GM21619 (cell line): ENCODE results near the gene PAX9.

ENCODE experiments used
- ATAC-seq: cut with Tn5 transposase; IDR thresholded peaks from one replicate; pipeline ENCODE4 v1.9.1; 2021; ENCODE audit not compliant: unreplicated experiment

Gene PAX9

GRCh38 chr14:36661506-36662257 is at the start of gene PAX9:
Gene PAX9 (plus strand): TSS chr14:36661860. CDS start chr14:36662090, 230 bp downstream.
- peak; percentile 67 for ATAC-seq

GRCh38 chr14:36617824-36618223 is 43.8 kb upstream of the PAX9 start:
- no peak for ATAC-seq

DNA sequence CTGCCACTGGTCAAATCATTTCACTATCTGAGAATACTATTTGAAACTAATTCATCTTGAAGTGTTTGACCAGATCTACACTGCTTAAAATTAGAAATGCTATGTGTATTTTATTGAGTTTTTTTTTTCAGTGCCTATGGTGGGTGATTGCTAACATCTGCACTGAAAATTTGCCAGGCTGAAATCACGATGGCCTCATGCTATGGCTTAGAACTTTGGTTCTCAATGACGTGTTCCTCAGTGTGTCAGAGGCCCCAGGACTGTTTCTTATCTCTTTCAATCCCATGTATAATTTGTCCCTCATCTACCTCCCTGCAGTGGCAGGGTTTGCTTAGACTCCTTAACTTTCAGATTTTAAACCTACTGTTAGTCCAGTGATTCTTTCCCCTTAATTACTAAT is 43.0 kb upstream of the PAX9 start:
- no peak for ATAC-seq

GRCh38 chr14:36619131-36619530 is 42.5 kb upstream of the PAX9 start:
- ATAC-seq = no peak

GRCh38 chr14:36619853-36620252 is 41.8 kb upstream of the PAX9 start:
- no peak for ATAC-seq

DNA sequence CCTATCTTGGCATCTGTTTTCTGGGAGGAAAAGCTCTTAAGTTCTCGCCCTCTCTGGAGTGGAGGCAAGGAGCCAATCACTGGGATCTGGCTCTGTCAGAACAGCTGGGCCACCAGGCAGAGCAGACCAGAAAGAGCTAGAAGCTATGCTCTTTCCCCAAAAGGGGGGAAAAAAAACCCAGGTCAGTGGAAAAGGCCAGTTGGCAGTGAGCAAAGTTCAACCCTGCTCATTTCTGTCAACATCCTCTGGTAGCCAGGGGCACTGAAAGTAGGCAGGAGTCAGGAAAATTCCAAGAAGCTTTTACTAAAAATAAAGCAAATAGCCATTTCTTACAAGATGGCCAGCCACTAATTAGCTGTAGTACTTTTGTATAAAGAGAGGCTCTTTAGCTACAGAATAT is 36.6 kb upstream of the PAX9 start:
- no peak for ATAC-seq

GRCh38 chr14:36625436-36625835 is 36.2 kb upstream of the PAX9 start:
- ATAC-seq = no peak

GRCh38 chr14:36626151-36626550 is 35.5 kb upstream of the PAX9 start:
- no peak for ATAC-seq

- ATAC-seq = no peak
Measured at GRCh38 chr14:36627981-36628380, 33.7 kb upstream of the PAX9 start.

GRCh38 chr14:36633580-36633979 is 28.1 kb upstream of the PAX9 start:
- no peak for ATAC-seq

DNA sequence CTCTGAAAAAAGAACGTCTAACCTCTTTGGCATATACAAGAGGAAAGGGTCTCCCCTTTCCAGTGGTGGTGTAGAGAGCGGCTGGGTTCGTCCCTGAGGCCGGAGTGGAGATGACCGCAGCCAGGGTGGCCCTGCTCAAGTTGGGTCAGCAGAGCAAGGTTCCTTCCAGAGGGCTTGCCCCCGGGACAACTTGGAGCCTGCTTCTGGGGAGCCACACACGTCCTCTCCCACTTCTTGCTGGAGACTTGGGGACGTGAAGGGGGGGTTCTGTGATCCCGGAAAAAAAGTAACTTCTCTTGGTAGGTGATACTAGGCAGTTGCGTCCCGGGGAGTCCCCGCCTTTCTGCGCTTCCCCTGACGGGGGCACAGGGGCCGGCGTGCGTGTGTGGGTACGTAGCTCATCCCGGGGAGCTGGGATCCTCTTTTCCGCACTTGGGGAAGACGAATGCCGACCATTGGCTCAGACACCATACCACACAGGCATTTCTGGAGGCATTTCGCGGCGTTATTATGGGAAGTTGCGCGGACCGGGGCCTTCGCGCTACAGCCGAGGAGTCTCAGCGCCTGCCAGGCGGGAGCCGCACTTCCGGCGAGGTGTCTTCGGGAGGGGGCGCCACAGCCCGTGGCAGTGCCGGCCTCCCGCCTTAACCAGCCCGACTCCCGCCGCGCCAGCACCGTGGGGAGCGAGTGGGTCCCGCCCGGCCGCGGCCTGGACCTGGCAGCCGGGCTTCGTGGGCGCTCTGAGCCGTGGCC is 14.8 kb upstream of the PAX9 start:
- no peak for ATAC-seq

DNA sequence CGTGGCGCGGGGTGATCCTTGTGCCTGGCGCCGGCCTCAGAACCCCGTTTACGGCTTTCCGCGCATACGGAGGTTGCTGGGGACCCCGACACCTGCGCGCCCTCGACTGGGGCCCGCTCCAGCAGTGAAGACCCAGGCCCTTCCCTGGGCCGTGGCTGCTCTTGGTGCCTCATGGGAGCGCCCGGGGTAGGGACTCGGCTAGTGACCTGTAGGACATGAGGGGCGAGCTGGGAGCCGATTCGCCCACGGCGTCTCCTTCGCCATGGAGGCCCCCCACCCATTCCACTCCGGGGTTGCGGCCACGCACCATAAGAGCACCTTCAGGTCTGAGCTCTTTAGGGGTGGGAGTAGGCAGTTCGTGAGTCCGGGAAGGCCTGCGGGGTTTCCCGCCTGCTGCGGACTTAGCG is 14.2 kb upstream of the PAX9 start:
- no peak for ATAC-seq

DNA sequence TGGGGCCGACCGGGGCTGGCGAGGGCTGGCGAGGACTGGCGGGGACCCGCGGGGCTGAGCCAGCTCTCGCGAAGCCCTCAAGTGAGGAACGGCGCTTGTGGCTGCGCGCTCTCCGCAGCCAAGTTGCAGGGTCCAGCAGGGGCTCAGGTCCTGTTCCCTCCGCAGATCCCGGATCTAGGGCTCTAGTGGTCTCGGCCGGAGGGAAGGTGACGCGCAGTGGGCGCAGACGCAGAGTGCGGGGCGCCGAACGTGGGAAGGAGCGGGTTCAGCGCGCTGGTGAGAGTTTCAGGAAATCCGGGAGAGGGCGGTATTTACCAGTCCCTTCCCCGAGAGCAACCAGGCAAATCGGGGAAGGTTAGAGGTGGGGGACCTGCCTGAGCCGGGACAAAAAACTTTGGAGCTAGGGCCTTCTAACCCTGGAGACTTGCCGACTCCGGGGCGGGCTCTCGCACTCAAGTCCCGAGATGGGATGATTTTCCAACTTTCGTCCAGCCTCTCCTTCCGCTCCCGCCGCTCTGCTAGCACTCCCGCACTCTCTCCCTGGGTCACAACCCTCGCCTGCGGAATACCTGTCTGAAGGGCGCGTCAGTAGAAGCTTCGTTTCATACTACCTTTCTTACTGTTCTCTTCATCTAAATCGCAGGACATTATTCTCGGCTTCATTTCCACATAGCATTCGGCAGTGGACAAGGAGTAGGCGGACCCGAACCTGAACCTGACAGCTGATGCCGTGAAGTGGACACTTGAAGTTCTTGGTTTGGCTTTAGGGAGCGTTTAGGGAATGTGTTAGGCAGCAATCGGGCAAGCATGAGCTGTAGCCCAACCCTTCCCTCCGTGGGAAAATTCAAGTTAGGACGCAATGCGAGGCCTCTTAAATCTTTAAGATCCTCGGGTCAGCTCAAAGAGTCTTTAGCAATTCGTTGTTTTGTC is 13.6 kb upstream of the PAX9 start:
- no peak for ATAC-seq

DNA sequence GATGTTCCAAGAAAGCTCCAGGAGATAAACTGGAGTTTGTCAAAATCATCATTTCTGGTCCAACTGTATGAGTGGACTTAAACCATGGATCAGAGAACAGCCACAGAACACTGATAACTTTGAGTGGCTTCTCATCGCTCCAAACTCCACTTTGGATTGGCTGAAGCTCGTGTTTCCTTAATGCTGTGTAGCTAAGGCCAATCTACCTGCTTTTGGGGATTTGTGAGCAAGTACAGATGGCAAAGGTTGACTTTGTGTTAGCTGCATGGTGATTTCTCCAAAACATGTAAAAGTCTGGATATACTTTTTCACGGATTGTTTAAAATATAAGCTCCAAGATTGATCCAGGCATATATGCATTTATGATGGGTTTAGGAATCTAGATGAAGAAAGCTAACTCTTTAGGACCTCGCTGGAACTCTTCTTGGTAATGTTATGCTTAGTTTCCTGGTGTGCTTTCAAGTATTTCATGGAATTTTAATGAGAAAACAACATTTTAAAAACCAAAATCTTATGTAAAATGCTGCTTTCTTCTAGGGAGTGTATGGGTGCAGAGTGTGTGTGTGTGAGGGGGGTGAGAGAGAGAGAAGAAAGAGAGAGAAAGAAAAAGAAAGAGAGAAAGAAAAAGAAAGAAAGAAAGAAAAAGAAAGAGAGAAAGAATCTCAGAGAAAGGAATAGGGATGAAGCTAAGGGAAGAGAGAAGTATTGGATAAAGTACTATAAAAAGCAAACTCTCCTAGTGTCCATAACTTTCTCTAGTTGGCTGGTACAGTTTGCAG is 11.6 kb upstream of the PAX9 start:
- ATAC-seq = no peak

DNA sequence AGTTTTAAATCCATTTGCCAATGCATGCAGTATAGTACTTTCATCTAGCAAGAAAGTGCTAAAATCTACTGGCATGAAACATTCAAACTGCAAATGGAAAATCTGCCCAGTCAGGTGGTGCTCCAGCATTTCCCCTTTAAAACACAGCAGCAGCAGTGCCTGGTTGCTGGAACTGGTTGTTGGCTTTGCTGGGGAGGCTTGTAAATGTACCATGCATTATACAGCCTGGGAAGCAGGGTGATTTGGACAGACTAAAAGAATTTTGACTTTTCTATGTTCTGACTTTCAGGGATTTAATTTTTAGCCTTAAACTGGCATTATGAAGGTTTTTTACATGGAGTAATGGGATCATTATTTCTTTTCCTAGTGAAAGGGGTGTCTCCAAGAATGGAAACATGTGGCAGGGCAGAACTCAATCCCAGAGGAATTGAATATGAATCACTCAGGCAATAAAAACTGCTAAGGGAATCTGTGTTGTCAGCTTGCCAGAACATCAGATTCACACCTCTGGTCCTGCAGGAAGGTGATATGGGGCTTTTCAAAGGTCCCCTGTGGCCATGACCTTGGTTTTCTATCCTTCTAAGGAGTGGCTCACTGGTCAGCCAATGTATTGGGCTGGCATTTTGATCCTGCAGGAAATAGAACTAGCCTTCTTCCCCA is 9.0 kb upstream of the PAX9 start:
- ATAC-seq = no peak

DNA sequence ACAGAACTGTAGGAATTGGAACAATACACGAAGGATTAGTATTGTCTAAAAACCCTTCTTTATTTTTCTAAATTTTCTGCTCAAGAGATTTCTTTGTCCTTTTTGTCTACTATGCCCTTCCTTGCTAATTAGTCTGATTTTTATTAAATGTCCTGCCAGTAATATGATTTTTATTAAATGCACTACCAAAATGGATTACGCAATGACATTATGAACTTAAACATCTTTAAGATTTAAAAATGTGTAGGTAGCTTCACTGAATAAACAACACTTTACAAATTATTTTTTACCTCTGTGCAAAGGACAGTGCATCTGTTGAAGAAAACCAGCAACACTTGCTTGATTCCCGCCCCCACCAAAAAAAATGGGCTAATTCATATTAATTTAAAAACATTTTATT is 8.2 kb upstream of the PAX9 start:
- no peak for ATAC-seq

DNA sequence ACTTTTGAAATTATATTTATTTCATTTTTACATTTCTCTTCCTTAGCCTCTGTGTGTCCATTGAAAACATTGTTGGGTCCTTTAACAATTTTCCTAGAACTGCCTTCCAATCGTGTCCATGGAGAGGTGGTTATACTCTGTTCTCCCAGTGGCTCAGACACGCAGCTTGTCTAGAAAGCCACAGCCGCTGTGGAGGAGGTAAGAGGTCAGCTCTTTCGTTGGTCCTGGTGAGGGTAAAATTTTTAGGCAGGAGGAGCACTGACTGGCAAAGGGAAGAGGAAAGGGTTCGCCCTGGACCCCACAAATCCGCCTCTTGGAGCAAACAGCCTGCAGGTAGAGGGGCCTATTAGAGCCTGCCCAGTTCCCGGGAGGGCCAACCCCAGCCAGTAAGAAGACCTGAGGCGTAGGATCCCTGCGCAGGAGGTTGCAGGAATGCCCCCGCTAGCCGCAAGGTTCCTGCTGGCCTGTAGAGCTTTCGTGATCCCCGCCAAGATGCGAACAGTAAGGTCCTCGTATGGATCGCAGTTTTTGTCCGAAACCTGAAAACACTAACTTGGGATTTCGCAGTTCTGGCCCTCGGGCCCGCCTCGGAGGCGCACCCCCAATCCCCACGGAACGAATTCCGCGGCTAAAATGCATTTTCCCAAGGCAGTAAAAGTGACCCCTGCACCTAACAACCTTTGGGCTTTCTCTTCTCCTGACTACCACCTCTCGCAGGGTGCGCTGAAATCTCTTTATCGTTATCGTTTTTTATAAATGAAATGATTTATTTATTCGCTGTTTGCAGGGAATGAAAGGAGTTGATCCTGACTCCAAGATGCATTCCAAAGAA is 7.5 kb upstream of the PAX9 start:
- no peak for ATAC-seq

- ATAC-seq = no peak
Measured at GRCh38 chr14:36654794-36655381, 6.8 kb upstream of the PAX9 start.

DNA sequence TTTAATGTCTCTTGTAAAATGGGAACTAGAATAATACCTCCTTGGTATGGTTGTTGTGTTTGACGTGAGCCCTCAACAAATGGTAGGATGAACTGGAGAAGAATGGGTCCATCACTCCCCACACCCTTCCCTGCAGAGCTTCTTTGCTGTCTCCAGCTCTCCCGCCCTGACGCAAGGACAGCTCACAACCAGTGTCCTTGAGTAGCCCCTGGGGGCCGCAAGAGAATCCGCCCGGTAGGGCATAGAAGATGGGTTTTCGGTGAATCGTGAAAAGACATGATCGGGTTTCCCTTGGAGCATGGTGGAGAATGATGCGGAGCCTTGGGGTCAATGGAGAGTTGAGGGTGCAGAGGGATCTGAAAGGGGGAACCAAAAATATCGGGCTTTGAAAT is 6.1 kb upstream of the PAX9 start:
- no peak for ATAC-seq
